Thoracic aorta (tissue), 2 donors: ENCODE data around the gene ZNF644. TPM values are rescaled to one million over a fixed set of nuclear protein-coding genes. Genes with fewer than 3 reads are reported as not detected.
"Not testable (repeated sequence)": the region's sequence is repeated elsewhere in the genome, so short reads cannot be mapped to it uniquely, and the experiment has no call there.

Experiments
- ATAC-seq: fragments of 150-250 bp; one replicate; pipeline ENCODE4 v1.8.0; 2017; ENCODE audit warnings: low read depth; ENCODE audit not compliant: insufficient number of reproducible peaks, low FRiP score
- DNase-seq: peaks from one replicate; pipeline ENCODE4 v3.0.0-alpha.2; 2020; ENCODE audit warnings: low spot score
- H3K27ac ChIP-seq, 2 donors: fragments of 200-600 bp; sonication (generic); 1 replicate in 1 of 2; 2 replicates in 1 of 2; pipeline ENCODE4 v1.5.1; 2016; ENCODE audit warnings: mild to moderate bottlenecking in 2 of 2, moderate library complexity in 2 of 2
- H3K27me3 ChIP-seq: fragments of 200-600 bp; sonication (generic); replicated peaks from 2 replicates; pipeline ENCODE4 v1.6.0; 2016; ENCODE audit warnings: mild to moderate bottlenecking; ENCODE audit not compliant: insufficient read depth
- H3K36me3 ChIP-seq: fragments of 200-600 bp; sonication (generic); one replicate; pipeline ENCODE4 v1.5.1; 2016
- H3K4me1 ChIP-seq, 2 donors: fragments of 200-600 bp; sonication (generic); 1 replicate in 1 of 2; 2 replicates in 1 of 2; pipeline versions ENCODE4 v1.5.1 to v1.6.0; 2016; ENCODE audit warnings: low read depth in 2 of 2, mild to moderate bottlenecking in 1 of 2; ENCODE audit not compliant: control insufficient read depth in 1 of 2
- H3K4me3 ChIP-seq: fragments of 200-600 bp; sonication (generic); 2 replicates; pipeline ENCODE4 v1.5.1; 2016; ENCODE audit warnings: mild to moderate bottlenecking
- H3K9me3 ChIP-seq: fragments of 200-600 bp; sonication (generic); 2 replicates; pipeline ENCODE4 v1.5.1; 2016
- total RNA-seq, 2 donors: library from RNA; depleted of rRNA; stranded (reverse); fragments of >200 nt; gene quantifications; one replicate each; pipeline versions ENCODE4 v1.1.0 to v1.2.3, GENCODE V29; 2016
- TF ChIP-seq, protein P1 (sequence below): fragments of 200-600 bp; sonication (generic); IDR thresholded peaks from one replicate; pipeline ENCODE4 v1.5.1; 2019; ENCODE audit warnings: antibody characterized with exemption

Gene ZNF644
- total RNA-seq, 2 donors from 2014 or later = 39.0 to 48.7 TPM

DNA sequence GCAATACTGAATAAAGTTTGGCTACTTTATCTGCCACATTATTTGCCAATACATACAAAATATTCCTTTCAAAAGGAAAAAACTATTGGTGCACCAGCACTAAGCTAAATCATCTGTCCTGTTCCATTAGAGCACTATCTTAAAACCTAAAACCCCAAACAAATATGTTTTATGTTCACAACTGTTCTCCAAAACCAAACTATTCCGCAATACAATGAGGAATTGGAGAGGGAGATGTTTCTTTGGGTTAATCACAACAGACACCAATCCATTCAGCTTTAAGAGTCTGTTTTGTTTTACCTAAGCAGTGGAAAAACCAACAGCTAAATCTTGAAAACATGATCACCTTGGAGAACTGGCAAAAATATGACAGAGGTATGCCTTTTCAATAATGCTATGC lies 85.1 kb downstream of the ZNF644 start:
- DNase-seq (no peak), ATAC-seq (no peak)
- TF ChIP-seq, protein P1, sequence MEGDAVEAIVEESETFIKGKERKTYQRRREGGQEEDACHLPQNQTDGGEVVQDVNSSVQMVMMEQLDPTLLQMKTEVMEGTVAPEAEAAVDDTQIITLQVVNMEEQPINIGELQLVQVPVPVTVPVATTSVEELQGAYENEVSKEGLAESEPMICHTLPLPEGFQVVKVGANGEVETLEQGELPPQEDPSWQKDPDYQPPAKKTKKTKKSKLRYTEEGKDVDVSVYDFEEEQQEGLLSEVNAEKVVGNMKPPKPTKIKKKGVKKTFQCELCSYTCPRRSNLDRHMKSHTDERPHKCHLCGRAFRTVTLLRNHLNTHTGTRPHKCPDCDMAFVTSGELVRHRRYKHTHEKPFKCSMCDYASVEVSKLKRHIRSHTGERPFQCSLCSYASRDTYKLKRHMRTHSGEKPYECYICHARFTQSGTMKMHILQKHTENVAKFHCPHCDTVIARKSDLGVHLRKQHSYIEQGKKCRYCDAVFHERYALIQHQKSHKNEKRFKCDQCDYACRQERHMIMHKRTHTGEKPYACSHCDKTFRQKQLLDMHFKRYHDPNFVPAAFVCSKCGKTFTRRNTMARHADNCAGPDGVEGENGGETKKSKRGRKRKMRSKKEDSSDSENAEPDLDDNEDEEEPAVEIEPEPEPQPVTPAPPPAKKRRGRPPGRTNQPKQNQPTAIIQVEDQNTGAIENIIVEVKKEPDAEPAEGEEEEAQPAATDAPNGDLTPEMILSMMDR = no peak
- Histone ChIP-seq H3K9me3 (no peaks in the 10 kb centered on the region), H3K4me1 (peaks cover 5 to 15% of the 10 kb centered on the region in 2 donors), H3K27me3 (no peaks in the 10 kb centered on the region), H3K27ac (no peak overlapping the region), H3K36me3 (peaks cover 5% of the 10 kb centered on the region), H3K4me3 (no peak overlapping the region)

DNA sequence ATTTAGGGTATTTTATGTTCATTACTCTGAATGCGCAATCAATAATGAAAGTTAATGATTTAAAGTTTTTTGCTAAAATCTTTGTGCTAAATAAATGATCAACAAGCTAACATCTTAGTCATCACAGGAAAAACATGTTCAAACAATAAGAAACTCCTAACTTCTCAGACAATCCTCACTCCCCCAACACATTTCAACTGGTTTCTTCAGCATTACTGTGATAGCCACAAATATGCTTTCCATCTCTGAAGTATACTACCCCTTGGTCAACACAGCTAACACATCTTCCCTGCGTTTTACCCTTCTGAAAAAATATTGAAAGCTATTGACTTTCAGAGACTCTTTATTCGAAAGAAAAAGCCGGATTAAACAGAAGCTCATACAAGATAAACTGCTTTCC lies 85.8 kb downstream of the ZNF644 start:
- ATAC-seq (no peak), DNase-seq (no peak)
- Histone ChIP-seq H3K27me3 (no peaks in the 10 kb centered on the region), H3K27ac (no peak overlapping the region), H3K9me3 (no peaks in the 10 kb centered on the region), H3K4me3 (no peak overlapping the region), H3K4me1 (peaks cover 5 to 18% of the 10 kb centered on the region in 2 donors), H3K36me3 (peaks cover 5% of the 10 kb centered on the region)
- TF ChIP-seq, protein P1 = no peak

DNA sequence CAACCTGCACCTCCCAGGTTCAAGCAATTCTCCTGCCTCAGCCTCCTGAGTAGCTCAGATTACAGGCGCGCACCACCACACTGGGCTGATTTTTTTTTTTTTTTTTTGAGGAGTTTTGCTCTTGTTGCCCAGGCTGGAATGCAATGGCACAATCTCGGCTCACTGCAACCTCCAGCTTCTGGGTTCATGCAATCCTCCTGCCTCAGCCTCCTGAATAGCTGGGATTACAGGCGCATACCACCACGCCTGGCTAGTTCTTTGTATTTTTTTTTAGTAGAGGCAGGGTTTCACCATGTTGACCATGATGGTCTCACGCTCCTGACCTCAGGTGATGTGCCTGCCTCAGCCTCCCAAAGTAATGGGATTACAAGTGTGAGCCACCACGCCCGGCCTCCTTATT lies 93.6 kb downstream of the ZNF644 start:
- ATAC-seq, H3K4me3 ChIP-seq, DNase-seq, H3K27me3 ChIP-seq, H3K27ac ChIP-seq, H3K9me3 ChIP-seq, H3K36me3 ChIP-seq: not testable (repeated sequence)
- H3K4me1 ChIP-seq = peaks cover 24 to 44% of the 10 kb centered on the region in 2 donors

DNA sequence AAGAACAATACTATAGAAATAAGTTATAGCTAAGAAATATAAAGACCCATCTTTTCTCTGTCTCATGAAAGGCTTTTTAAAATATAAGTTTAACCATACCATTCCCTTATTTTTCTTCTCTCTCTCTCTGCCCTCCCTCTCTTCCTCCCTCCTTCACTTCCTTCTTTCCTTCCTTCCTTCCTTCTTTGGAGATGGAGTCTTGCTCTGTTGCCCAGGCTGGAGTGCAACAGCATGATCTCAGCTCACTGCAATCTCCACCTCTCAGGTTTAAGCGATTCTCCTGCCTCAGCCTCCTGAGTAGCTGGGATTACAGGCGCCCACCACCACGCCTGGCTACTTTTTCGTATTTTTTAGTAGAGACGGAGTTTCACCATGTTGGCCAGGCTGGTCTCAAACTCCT lies 94.2 kb downstream of the ZNF644 start:
- H3K9me3 ChIP-seq, ATAC-seq, H3K27me3 ChIP-seq, H3K36me3 ChIP-seq, H3K4me3 ChIP-seq, H3K27ac ChIP-seq, DNase-seq: not testable (repeated sequence)
- peaks cover 30 to 50% of the 10 kb centered on the region in 2 donors for H3K4me1 ChIP-seq

DNA sequence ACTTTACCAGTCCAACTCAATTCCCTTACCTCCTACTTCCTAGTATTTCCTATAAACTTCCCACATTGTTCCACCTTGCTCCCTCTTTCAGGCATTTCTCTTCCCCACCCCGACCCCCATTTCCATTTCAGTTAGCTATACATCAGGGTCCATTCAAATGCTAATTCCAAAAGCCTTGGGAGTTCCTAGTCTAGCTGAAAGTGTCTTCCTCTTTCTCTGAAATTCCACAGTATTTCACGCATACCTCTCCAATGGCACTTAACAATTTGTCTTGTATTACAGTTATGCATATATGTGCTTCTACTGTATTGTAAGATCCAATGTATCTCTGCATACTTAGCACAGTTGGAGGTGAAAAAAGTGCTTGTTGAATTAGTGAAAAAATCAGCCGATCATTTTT lies 94.9 kb downstream of the ZNF644 start:
- no peak for ATAC-seq
- H3K36me3 ChIP-seq = no peaks in the 10 kb centered on the region
- no peaks in the 10 kb centered on the region for H3K9me3 ChIP-seq
- TF ChIP-seq, protein P1 = no peak
- H3K4me1 ChIP-seq = peaks cover 31 to 52% of the 10 kb centered on the region in 2 donors
- DNase-seq = no peak
- H3K4me3 ChIP-seq = no peak overlapping the region
- no peak overlapping the region for H3K27ac ChIP-seq
- no peaks in the 10 kb centered on the region for H3K27me3 ChIP-seq

DNA sequence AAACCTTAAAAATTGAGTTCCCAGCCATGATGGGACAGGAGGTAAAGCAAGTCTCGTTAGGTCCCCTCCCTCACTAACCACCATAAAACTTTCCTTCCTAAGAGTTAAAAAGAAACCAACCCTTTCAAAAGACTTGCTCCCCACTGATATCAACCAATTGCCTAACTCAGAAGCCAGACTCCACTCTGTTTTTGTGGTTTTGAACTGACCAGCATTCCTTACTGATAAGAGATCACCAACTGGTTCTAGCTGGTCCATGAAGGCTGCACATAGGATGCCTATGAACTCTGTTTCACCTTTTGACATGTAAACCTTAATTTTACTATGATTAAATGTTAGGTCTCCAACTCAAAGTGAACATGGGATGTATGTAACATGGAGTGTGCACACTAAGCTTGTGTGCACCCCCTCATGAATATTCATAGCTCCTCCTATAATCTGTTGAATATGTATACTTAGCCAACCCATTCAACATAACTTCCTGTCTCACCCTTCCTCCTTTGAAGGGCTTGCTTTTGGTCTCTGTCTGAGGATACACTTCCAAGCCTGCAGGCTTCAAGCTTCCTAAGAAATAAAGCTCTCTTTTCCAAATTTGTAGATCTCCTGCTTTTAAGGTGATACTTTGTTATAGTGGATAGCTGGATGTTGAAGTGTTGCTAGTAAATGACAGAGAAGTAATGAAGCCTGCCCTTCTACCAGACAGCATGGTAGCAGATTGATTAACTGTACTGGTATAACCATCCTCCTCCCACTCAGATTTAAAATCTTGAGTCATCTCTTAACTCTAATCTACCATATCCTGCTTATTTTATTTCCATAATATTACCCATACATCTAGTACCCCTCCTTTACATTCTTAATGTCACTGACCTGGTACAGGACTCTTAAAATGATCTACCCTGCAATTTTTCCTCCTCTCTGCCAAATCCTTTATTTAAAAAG lies 95.6 kb downstream of the ZNF644 start:
- no peaks in the 10 kb centered on the region for H3K36me3 ChIP-seq
- H3K27ac ChIP-seq = no peak overlapping the region
- H3K27me3 ChIP-seq = no peaks in the 10 kb centered on the region
- ATAC-seq (no peak), DNase-seq (no peak)
- TF ChIP-seq, protein P1 = no peak
- H3K9me3 ChIP-seq = no peaks in the 10 kb centered on the region
- no peak overlapping the region for H3K4me3 ChIP-seq
- H3K4me1 ChIP-seq = peaks cover 31 to 47% of the 10 kb centered on the region in 2 donors
